ENCODE data around the gene TAF15. TPM values are rescaled to one million over a fixed set of nuclear protein-coding genes. Genes with fewer than 3 reads are reported as not detected.
A peak's percentile ranks its signal among the peaks of the same experiment; 100 is the strongest.

The TAF15 gene
- total RNA-seq, 4 donors from 2014 or later: 62.8 to 115 (median 88.4) TPM

DNA sequence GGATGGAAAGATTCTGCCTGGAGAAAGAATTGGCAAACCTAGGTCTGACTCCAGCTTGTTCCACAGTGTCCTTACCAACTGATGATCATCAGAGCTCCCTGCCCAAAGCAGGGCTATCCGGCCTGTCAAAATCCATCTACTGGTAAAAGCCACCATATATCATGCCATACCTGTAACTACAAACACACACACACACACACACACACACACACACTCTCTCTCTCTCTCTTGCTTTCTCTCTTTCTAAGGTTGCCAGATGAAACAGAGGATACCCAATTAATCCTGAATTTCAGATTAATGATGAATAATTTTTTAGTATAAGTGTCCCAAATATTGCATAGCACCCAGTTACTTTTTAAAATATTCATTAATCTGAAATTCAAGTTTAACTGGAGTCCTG is 12.3 kb upstream of the TAF15 start:
- 89 to 94% methylated on average over 1 of the region's 1 CpG for whole genome bisulfite sequencing, 2 donors
- Histone ChIP-seq H3K4me1 (peaks cover 3 to 80% (median 24%) of the 10 kb centered on the region in 4 donors), H3K4me3 (no peak overlapping the region), H3K36me3 (no peaks in the 10 kb centered on the region), H3K27ac (peak overlapping the region in 2 of 4 donors; percentile 88 to 96), H3K9me3 (peaks cover 0 to 3% (median 0%) of the 10 kb centered on the region in 4 donors), H3K27me3 (no peaks in the 10 kb centered on the region)
- TF ChIP-seq POLR2A (IDR thresholded peaks at IDR 0.05): no peak
- TF ChIP-seq, protein P1, sequence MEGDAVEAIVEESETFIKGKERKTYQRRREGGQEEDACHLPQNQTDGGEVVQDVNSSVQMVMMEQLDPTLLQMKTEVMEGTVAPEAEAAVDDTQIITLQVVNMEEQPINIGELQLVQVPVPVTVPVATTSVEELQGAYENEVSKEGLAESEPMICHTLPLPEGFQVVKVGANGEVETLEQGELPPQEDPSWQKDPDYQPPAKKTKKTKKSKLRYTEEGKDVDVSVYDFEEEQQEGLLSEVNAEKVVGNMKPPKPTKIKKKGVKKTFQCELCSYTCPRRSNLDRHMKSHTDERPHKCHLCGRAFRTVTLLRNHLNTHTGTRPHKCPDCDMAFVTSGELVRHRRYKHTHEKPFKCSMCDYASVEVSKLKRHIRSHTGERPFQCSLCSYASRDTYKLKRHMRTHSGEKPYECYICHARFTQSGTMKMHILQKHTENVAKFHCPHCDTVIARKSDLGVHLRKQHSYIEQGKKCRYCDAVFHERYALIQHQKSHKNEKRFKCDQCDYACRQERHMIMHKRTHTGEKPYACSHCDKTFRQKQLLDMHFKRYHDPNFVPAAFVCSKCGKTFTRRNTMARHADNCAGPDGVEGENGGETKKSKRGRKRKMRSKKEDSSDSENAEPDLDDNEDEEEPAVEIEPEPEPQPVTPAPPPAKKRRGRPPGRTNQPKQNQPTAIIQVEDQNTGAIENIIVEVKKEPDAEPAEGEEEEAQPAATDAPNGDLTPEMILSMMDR (IDR thresholded peaks at IDR 0.05): no peak
- TF ChIP-seq EP300 (IDR thresholded peaks at IDR 0.05): no peak
- no peak for DNase-seq (ENCODE audit: low spot score in 2 of 2)

DNA sequence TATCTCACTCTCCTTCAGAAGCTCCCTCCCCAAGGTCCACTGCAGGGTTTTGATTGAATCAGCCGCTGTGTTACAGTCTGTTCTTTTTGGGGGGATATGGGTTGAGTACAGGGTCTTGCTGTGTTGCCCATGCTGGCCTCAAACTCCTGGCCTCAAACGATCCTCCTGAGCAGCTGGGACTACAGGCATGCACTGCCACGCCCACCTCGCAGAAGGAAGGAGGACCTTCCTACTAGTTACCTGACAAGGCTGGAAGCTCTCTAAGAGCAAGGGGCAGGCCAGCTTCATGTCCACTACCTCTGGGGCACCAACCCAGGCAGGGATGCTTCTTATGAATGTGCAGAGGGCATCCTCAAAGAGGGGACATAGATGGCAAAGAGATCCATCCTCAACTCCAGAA is 11.9 kb upstream of the TAF15 start:
- no peak overlapping the region for H3K4me3 ChIP-seq
- TF ChIP-seq, protein P1 (IDR thresholded peaks at IDR 0.05): no peak
- no peak for TF ChIP-seq POLR2A (IDR thresholded peaks at IDR 0.05)
- no peak for TF ChIP-seq EP300 (IDR thresholded peaks at IDR 0.05)
- H3K36me3 ChIP-seq: no peaks in the 10 kb centered on the region
- no peak for DNase-seq (ENCODE audit: low spot score in 2 of 2)
- H3K4me1 ChIP-seq: peaks cover 3 to 76% (median 24%) of the 10 kb centered on the region in 4 donors
- peak overlapping the region in 1 of 4 donors; percentile 5 for H3K27ac ChIP-seq
- peaks cover 0 to under 1% (median 0%) of the 10 kb centered on the region in 4 donors for H3K9me3 ChIP-seq
- H3K27me3 ChIP-seq: no peaks in the 10 kb centered on the region
- 61 to 62% methylated on average over 4 of the region's 4 CpGs for whole genome bisulfite sequencing, 2 donors

DNA sequence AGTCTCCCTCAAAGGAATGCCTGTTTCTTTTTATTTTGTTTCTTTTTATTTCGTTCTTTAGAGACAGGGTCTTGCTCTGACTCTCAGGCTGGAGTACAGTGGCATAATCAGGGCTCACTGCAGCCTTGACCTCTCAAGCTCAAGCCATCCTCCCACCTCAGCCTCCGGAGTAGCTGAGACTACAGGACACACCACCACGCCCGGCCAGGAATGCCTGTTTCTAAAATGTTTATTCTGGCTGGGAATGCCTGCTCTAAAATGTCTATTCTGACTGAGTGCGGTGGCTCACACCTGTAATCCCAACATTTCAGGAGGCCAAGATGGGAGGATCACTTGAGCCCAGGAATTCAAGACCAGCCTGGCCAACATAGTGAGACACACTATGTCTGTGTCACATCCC is 11.4 kb upstream of the TAF15 start:
- Histone ChIP-seq H3K4me1 (peaks cover 3 to 70% (median 21%) of the 10 kb centered on the region in 4 donors), H3K4me3 (no peak overlapping the region), H3K27me3 (no peaks in the 10 kb centered on the region), H3K27ac (peak overlapping the region in 1 of 4 donors; percentile 5), H3K9me3 (no peaks in the 10 kb centered on the region), H3K36me3 (no peaks in the 10 kb centered on the region)
- 74 to 77% methylated on average over 5 of the region's 5 CpGs for WGBS, 2 donors
- TF ChIP-seq, protein P1 (IDR thresholded peaks at IDR 0.05): no peak
- TF ChIP-seq POLR2A (IDR thresholded peaks at IDR 0.05) (no peak), EP300 (IDR thresholded peaks at IDR 0.05) (no peak)
- no peak for DNase-seq (ENCODE audit: low spot score in 2 of 2)

GRCh38 chr17:35799942-35800341 is 9.3 kb upstream of the TAF15 start:
- DNase-seq (ENCODE audit: low spot score in 2 of 2): no peak
- peaks cover 3 to 58% (median 19%) of the 10 kb centered on the region in 4 donors for H3K4me1 ChIP-seq
- H3K27me3 ChIP-seq: no peaks in the 10 kb centered on the region
- TF ChIP-seq, protein P1 (IDR thresholded peaks at IDR 0.05): no peak
- peak in 1 of 2 donors; percentile 29 for TF ChIP-seq EP300 (IDR thresholded peaks at IDR 0.05)
- no peaks in the 10 kb centered on the region for H3K9me3 ChIP-seq
- no peak overlapping the region for H3K4me3 ChIP-seq
- H3K27ac ChIP-seq: peak overlapping the region in 2 of 4 donors; percentile 66 to 70
- H3K36me3 ChIP-seq: no peaks in the 10 kb centered on the region

DNA sequence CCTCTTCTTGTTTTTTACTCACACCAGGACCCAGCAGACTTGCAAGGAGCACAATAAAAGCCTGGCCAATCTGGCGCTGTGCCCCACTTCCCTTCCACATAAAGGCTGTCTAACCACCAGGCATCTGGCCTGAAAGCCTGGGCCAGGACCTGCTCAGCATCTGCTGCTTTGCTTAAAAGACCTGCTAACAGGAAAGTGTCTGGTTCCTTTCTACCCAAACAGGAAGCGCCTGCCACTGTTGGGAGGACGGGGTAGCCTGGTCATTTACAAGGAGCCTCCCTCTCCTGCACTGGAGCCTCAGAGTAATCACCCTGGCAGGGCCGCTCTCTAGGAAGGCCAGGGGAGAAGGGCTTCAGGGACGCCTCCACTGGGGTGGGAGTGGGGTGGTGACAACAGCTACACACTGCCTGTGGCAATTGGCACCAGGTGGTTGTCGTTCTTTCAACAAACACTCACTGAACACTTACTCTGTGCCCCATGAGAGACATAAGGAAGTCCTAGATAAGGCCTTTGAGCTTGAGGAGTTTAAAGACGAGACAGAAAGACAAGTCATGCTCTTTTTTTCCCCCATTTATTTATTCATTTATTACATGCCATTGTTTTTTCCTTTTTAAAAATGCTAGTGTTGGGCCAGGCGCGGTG is 7.6 kb upstream of the TAF15 start:
- Histone ChIP-seq H3K27me3 (no peaks in the 10 kb centered on the region), H3K4me3 (no peak overlapping the region), H3K4me1 (peaks cover 3 to 46% (median 14%) of the 10 kb centered on the region in 4 donors), H3K36me3 (no peaks in the 10 kb centered on the region), H3K9me3 (no peaks in the 10 kb centered on the region), H3K27ac (peak overlapping the region in 3 of 4 donors; percentile 3 to 13 (median 8))
- TF ChIP-seq EP300 (IDR thresholded peaks at IDR 0.05) (peak in 1 of 2 donors; percentile 73), POLR2A (IDR thresholded peaks at IDR 0.05) (no peak)
- TF ChIP-seq, protein P1 (IDR thresholded peaks at IDR 0.05): no peak
- peak in 1 of 2 donors; percentile 61 for DNase-seq (ENCODE audit: low spot score in 2 of 2)
- 58 to 64% methylated on average over 9 of the region's 9 CpGs for WGBS, 2 donors

Data from tibial nerve (tissue), 4 donors.